GM21619 (cell line): Measurements from ENCODE around the gene PRKG1.
"Not testable (repeated sequence)": the region's sequence is repeated elsewhere in the genome, so short reads cannot be mapped to it uniquely, and the experiment has no call there.

Experiments
- ATAC-seq: cut with Tn5 transposase; IDR thresholded peaks from one replicate; pipeline ENCODE4 v1.9.1; 2021; ENCODE audit not compliant: unreplicated experiment

Gene PRKG1

GRCh38 chr10:51683031-51683691 lies 608.9 kb downstream of the PRKG1 start:
- no peak for ATAC-seq

GRCh38 chr10:51685768-51686167 lies 611.5 kb downstream of the PRKG1 start:
- ATAC-seq: no peak

GRCh38 chr10:51687296-51687695 lies 613.0 kb downstream of the PRKG1 start:
- no peak for ATAC-seq

GRCh38 chr10:51688826-51689225 lies 614.5 kb downstream of the PRKG1 start:
- ATAC-seq: not testable (repeated sequence)

GRCh38 chr10:51689536-51689935 lies 615.2 kb downstream of the PRKG1 start:
- no peak for ATAC-seq

GRCh38 chr10:51691135-51691534 lies 616.8 kb downstream of the PRKG1 start:
- no peak for ATAC-seq

GRCh38 chr10:51694086-51694768 lies 619.9 kb downstream of the PRKG1 start:
- ATAC-seq: no peak

GRCh38 chr10:51696251-51696650 lies 622.0 kb downstream of the PRKG1 start:
- no peak for ATAC-seq

- ATAC-seq: no peak
Observed at GRCh38 chr10:51698473-51699063, 624.3 kb downstream of the PRKG1 start.

GRCh38 chr10:51699145-51699474 lies 624.8 kb downstream of the PRKG1 start:
- ATAC-seq: peak; percentile 22

- peak; percentile 94 for ATAC-seq
Observed at GRCh38 chr10:51699475-51700227, 625.4 kb downstream of the PRKG1 start, which contains the start of gene CSTF2T. CSTF2T (minus strand) TSS chr10:51699595; CDS start chr10:51699549, 46 bp downstream.

GRCh38 chr10:51700228-51700817 lies 626.0 kb downstream of the PRKG1 start:
- no peak for ATAC-seq

- no peak for ATAC-seq
Observed at GRCh38 chr10:51705774-51706173, 631.5 kb downstream of the PRKG1 start.

GRCh38 chr10:51706225-51706624 lies 631.9 kb downstream of the PRKG1 start:
- ATAC-seq: no peak

- no peak for ATAC-seq
Observed at GRCh38 chr10:51707392-51707791, 633.1 kb downstream of the PRKG1 start.

- ATAC-seq: no peak
Observed at GRCh38 chr10:51707821-51708424, 633.6 kb downstream of the PRKG1 start.

GRCh38 chr10:51708609-51709008 lies 634.3 kb downstream of the PRKG1 start:
- no peak for ATAC-seq

GRCh38 chr10:51709324-51709972 lies 635.2 kb downstream of the PRKG1 start:
- ATAC-seq: no peak

GRCh38 chr10:51711519-51711891 lies 637.2 kb downstream of the PRKG1 start:
- ATAC-seq: no peak

- no peak for ATAC-seq
Observed at GRCh38 chr10:51716981-51717380, 642.7 kb downstream of the PRKG1 start.
